ENCODE data around the gene C1R. TPM values are rescaled to one million over a fixed set of nuclear protein-coding genes. Genes with fewer than 3 reads are reported as not detected.
A peak's percentile ranks its signal among the peaks of the same experiment; 100 is the strongest.

Gene C1R
- total RNA-seq, 1 experiment from 2014 or later, result 29.3 TPM

- DNase-seq (ENCODE audit: low read depth), result no peak
Measured at GRCh38 chr12:7099290-7099996, 7.2 kb upstream of the C1R start.

DNA sequence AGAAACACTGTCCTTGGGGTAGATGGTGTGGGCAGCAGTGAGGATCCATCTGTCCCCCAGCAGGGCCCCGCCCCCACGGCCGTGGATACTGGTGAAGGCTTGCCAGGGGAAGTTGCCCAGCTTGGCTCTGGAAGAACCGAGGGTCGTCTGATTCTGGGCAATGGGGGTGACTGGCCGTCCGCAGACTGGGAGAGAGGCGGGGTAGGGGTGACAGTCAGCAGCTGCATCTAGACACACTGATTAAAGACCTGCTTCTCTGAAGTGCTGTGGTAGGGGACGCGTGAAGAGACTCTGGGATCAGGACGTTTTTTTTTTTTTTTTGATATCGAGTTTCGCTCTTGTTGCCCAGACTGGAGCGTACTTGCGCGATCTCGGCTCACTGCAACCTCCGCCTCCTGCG lies 4.7 kb upstream of the C1R start:
- DNase-seq (ENCODE audit: low read depth), result no peak

DNA sequence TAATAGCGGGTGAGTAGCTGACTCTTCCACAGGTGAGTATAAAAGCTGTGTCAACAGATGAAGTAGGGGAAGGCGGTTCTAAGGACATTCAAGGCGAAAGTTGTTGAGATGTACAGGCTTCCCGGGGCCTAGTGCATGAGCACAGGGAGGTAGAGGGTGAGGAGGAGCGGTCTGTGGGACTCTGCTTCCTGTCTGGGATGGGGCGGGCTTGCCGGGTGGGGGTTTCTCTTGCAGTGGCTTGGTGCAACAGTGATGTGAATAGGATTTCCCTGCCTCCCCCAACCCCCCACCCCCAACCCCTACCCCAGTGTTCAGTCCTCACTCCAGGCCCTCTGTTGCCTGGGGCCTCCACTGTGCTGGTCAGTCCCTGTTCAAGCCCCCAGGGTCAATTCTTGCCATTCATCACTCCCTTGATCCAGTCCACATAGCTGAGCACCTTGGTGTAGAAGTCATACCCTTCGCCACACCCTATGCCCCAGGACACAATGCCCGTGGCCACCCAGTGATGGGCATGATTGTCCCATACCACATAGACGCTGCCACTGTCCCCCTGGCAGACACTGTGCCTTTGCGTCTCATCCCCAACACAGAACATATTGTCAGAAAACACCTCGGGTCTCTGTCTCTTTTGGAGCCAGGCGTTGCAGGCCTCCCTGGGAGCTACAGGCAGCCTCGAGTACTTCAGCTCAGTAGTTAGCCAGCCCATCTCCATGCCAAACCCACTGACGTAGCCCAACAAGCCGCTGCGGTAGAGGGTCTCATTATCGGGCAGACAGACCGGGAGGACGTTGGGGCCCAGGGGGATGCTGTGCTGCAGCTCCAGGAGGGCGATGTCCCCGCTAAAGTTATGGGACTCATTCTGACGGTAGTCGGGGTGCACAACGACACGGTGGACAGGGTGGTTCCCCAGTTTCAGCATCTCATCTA lies 4.0 kb upstream of the C1R start:
- no peak for DNase-seq (ENCODE audit: low read depth)

DNA sequence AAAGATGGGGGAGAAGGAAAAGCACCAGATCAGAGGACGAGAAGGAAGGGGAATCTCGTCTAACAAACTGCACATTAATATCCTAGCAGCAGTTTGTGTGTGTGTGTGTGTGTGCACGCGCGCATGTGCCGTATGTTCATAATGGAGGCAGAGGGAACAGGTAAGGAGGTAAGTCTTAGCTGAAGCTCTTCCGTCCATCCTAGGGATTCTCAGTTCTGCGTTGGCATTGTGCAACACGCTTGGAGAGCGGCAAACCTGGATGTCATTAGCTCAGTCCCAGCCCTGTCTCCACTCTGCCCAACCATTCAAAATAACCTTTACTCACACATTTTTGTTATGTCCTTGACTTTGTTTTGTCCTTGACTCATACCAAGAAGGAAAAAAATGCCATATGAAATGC lies 1.6 kb upstream of the C1R start:
- no peak for DNase-seq (ENCODE audit: low read depth)

GRCh38 chr12:7093486-7093885 lies 1.2 kb upstream of the C1R start:
- DNase-seq (ENCODE audit: low read depth), result no peak

DNA sequence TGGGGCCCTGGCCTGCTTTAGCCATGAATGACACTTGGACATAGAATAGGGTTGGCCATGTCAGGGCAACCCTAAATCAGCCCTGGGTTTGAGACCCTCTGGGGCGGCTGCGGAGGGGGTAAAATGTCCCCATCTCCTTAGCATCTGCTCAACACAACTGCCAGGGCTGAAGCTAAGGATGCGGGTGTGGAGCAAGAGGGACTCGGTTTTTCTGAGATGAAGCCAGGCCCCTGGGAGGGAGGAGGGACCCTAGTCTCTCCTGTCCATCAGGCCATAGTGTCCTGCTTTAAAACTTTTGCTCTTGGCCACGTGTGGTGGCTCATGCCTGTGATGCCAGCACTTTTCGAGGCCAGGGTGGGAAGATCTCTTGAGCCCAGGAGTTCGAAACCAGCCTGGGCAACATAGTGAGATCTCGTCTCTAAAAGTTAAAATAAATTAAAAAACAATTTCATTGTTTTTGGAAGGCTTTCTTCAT lies 778 bp upstream of the C1R start:
- no peak for DNase-seq (ENCODE audit: low read depth)

GRCh38 chr12:7091660-7092228 lies 501 bp downstream of the C1R start:
- no peak for DNase-seq (ENCODE audit: low read depth)

DNA sequence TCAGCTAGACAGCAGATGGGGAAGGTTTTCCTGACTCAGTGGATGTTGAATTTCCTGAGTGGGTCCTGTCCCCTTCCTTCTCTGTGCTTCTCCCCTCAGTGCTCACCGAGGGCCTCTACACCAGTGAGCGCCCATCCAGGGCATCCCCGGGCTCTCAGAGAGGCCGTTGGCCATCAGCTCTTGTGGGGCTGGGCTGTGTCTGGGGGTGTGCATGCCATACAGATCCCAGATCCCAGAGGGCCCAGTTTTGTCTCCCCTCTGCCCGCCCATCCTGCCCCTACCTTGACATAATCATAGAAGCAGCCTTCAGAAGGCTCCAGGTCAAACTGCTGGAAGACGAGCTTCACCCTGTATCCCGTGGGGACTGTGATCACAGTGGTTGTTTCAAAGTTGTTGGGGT lies 1.1 kb downstream of the C1R start:
- DNase-seq (ENCODE audit: low read depth), result no peak

DNA sequence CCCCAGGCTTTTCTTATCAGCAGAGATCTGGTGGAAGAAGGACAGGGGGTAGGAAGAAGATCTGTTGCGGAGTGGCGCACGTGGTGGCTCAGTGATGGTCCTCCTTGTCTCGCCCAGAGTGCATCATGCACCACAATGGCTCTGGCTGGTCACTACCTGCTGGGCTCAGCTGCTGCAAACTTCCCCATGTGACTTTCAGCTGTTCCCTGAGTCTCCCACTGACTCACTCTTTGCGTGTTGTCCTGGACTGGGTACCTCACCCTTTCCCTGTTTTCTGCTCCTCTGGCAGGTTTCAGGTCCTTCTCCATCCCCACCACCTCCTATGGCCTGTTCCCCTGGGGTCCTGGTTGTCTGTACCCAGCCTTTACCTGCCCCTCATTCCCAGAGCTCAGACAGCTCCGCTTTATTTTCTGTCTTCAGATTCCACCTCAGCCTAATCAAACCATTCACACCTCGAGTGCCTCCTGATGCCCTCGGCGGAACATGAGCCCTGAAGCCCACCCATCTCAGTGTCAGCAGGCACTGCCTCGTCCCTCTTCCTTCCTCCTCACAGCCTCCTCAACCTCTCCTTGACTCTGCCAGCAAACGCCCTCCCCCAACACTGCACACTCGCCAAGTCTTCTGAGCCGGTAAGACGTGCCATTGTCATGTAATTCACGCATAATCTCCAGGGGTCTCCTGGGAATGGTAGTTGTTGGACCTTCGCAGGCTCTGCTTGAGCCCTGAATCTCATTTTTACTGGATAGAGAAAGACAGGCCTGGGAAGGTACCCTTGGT lies 1.8 kb downstream of the C1R start:
- DNase-seq (ENCODE audit: low read depth), result no peak

DNA sequence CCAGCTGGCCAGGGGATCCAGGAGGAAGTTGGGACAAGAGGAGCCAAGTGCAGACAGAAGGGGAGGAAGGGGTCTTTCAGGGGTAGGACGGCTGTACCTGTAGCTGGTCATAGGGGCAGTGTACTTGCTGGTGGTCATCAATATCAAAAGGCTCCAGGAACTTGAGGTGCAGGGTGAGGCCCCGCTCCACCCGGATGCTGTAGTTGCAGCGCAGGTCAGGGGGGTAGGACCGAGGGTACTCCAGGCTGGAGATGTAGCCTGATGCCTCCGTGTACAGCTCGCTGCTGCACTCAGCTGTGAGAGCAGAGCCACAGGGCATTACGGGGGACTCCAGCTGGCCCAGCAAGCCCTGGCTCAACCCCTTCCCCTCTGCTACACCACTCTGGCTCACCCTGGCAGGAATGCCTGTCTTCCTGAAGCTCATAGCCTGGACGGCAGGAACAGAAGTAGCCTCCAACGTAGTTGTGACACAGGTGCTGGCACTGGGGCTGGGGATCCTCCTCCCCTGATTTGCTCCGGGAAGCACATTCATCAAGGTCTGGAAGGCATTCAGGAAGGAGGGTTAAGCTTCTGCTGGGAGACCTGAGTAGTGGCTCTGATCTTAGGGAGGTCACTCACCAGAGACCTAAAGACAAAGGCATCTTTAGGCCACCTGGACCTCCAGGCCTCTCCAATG lies 2.9 kb downstream of the C1R start:
- DNase-seq (ENCODE audit: low read depth), result no peak

GRCh38 chr12:7083125-7083524 lies 9.1 kb downstream of the C1R start:
- DNase-seq (ENCODE audit: low read depth), result no peak

DNA sequence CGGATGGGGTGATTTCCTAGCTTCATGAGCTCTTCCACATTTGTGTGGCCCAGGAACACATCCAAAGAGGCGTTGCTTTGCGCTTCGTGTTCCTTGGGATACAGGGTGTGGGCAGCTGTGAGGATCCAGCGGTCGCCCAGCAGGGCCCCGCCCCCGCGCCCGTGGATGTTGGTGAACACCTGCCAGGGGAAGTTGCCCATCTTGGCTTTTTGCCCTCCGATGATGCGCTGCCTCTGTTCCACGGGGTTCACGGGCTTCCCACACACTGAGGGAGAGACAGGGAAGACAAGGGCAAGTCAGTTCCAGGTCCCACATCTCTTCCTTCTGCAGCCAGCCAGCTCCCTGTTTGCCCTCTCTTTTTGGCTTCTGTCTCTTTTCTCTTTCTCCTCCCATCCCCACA lies 11.2 kb downstream of the C1R start:
- no peak for DNase-seq (ENCODE audit: low read depth)

DNA sequence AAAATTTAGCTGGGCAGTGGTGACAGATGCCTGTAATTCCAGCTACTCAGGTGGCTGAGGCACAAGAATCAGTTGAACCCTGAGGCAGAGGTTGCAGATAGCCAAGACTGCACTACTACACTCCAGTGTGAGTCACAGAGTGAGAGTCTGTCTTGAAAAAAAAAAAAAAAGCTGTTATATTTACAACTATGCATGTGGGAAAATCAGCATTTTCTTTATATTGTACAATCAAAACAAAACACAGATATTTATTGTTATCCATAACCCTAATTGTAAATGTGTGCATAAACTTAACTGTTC lies 12.5 kb downstream of the C1R start:
- peak; percentile 58 for DNase-seq (ENCODE audit: low read depth)

GRCh38 chr12:7078163-7078562 lies 14.1 kb downstream of the C1R start:
- no peak for DNase-seq (ENCODE audit: low read depth)

DNA sequence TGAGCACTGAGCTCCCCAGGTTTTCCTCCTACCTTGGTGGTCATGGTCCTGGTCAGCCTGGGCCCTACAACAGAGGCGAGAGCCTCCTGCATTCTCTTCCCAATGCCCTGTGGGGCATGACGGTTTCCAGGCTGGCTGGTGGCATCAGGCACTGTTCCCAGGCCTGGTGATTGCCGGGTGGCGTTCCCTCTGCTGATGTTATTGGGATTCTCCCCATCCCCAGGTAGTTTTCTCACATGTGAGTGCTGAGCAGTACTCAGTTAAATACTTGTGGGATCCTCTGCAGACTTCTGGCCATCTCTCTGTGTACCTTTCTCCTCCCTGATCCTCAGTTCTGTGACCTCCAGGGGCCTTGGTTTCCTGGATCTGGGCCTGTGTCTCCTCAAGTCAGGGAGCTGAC lies 15.8 kb downstream of the C1R start:
- no peak for DNase-seq (ENCODE audit: low read depth)

DNA sequence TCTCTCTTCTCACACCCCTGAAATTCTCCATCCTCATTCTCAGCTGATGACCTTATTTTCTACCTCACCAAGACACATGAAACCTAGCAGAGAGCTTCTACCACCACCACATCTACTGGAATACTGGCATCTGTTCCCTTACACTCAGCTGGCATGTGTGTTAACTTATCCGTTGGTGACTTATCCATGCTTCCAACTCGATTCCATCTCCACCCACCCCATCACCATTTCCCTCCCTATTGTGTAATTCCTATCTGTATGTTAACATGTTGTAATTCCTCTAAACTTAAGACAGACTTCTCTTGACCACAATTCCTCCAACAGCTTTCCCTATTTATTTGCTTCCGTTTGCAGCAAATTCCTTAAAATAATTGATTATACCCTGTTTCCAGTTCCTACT lies 16.3 kb downstream of the C1R start:
- DNase-seq (ENCODE audit: low read depth), result peak; percentile 12

DNA sequence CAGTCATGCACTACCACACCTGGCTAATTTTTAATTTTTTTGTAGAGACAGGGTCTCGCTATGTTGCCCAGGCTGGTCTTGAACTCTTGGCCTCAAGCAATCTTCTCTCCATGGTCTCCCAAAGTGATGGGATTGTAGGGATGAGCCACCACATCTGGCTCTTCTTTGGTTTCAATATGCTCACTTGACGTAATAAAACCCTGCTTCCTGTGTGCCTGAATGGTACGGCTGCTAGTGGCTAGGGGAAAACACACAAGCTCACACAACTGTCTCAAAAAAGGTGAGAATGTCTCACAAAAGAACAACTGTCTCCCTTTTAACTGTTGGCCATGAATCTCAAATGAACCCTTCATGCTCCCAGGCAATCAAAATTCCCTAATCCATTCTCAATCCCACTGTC lies 16.7 kb downstream of the C1R start:
- DNase-seq (ENCODE audit: low read depth), result peak; percentile 8

DNA sequence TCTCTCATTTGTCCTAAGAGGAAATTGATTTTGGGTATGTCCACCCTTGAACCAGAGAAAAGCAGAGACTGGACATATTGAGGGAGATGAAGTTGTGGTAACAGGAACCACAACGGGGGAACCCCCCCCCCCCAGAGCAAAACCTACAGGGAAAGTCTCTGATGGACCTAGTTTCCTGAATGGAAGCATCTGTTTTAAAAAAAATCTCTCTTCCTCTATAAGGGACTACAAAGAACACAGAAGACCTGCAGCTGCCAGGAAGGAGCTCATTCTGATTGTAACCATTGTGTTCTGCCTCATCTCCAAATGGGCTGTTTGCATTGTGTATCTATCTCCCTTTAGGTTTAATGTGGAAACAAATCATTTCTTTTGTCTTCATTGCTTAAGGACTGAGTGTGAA lies 18.3 kb downstream of the C1R start:
- no peak for DNase-seq (ENCODE audit: low read depth)

DNA sequence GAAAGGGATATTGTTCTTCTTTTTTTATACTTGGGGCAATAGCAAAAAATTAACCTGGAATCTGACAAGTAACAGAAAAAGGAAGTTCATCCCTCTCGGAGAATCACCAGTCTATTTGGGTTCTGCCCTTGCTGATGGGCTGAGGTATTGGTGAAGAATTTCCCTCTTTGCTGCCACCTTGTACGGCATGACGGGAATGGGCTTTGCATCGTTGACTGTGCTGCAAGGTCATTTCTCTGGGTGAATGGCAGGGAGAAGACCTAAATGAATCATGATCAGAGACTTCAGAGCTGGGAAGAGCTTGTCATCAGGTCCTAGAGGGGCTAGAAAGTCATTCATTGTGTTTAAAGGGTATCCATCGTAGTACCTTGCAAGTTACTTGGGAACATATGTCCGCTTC lies 19.7 kb downstream of the C1R start:
- DNase-seq (ENCODE audit: low read depth), result no peak

DNA sequence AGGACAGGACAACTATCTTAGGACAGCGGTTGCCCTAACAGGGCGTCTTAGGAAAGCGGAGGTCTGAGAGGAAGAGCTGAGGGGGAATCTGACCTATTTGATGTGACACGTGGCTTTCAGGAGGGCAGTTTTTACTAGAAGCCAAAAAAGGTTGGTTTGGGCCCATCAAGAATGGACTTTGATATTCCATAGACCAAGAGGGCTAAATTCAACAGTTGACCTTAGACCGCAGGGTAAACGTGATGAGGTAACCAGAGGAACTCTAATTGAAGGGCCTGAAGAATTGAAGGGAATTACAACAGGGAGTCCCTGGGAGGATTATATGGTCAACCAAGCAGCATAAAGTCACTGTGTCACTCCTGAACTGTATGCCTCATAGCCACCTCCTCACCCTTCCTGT lies 20.2 kb downstream of the C1R start:
- DNase-seq (ENCODE audit: low read depth), result no peak

DNA sequence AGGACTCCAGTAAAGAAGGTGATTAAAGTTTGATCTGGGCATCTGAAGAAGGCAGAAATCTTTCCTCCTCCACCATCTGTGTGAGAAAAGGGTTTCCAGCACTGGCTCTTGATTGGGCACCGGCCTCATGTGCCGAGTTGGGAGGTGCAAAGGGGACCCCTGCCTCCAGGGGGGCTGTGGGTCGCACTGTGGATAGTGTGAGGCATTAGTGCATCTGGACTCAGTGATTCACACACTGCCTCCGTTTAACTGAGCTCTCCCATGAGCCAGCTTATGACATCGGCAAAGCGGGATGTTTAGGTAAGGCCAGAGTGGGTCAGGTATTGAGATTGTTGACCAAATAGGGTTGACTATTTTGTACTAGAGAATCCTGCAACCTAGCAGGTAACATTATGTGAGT lies 22.9 kb downstream of the C1R start:
- DNase-seq (ENCODE audit: low read depth), result no peak

DNA sequence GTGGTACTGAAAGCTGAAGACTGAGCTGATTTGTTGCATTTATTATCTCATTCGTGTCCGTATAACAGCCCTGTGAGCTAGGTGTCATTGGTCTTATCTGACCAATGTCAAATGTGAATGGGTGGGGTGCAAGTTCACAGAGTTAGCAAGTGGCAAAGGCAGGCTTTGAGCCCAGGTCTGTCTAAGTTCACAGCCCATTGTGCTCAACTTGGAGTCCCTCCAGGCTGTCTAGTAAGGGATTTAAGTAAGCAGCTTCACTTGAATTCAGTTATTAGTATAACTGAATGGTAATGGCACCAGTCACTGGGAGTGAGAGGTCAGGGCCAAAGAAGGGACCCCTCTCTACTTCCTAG lies 23.3 kb downstream of the C1R start:
- no peak for DNase-seq (ENCODE audit: low read depth)
